Heart left ventricle (tissue), 16 donors: ENCODE data around the gene ENO1. TPM values are rescaled to one million over a fixed set of nuclear protein-coding genes. Genes with fewer than 3 reads are reported as not detected.

Experiments used
- ATAC-seq, 4 donors: fragments of 200-7000 bp; cut with Tn5 transposase; one replicate each; pipeline ENCODE4 v1.9.1; 2020 to 2022; ENCODE audit warnings: moderate library complexity in 4 of 4, mild to moderate bottlenecking in 3 of 4, moderate number of reproducible peaks in 1 of 4
- DNase-seq, 5 donors: peaks; one replicate each; pipeline ENCODE4 v3.0.0-alpha.2; 2020
- H3K27ac ChIP-seq, 12 donors: fragments of 200-600 bp; sonication (generic) in 4 of 12; one replicate each; pipeline versions ENCODE4 v1.5.0 to v1.8.0; 2016 to 2022; ENCODE audit warnings: mild to moderate bottlenecking in 2 of 12
- H3K27me3 ChIP-seq, 9 donors: fragments of 200-600 bp; sonication (generic) in 2 of 9; one replicate each; pipeline versions ENCODE4 v1.5.1 to v1.8.0; 2016 to 2022; ENCODE audit warnings: mild to moderate bottlenecking in 3 of 9
- H3K36me3 ChIP-seq, 9 donors: fragments of 200-600 bp; sonication (generic) in 2 of 9; one replicate each; pipeline versions ENCODE4 v1.5.0 to v1.8.0; 2018 to 2022; ENCODE audit warnings: mild to moderate bottlenecking in 2 of 9
- H3K4me1 ChIP-seq, 12 donors: fragments of 200-600 bp; sonication (generic) in 4 of 12; one replicate each; pipeline versions ENCODE4 v1.5.0 to v1.8.0; 2016 to 2022; ENCODE audit warnings: mild to moderate bottlenecking in 3 of 12
- H3K4me3 ChIP-seq, 12 donors: fragments of 200-600 bp; sonication (generic) in 4 of 12; one replicate each; pipeline versions ENCODE4 v1.5.0 to v1.8.0; 2017 to 2022; ENCODE audit warnings: mild to moderate bottlenecking in 9 of 12, moderate library complexity in 4 of 12
- H3K9me3 ChIP-seq, 12 donors: fragments of 200-600 bp; sonication (generic) in 4 of 12; one replicate each; pipeline versions ENCODE4 v1.5.0 to v1.8.0; 2016 to 2022; ENCODE audit warnings: mild to moderate bottlenecking in 1 of 12
- POLR2A ChIP-seq, 2 donors: fragments of 450-650 bp; IDR thresholded peaks; one replicate each; pipeline ENCODE4 v1.6.1; 2017; ENCODE audit warnings: antibody characterized with exemption in 2 of 2, mild to moderate bottlenecking in 2 of 2, moderate library complexity in 2 of 2
- WGBS, 4 donors: extraction: QIAGEN DNeasy Blood & Tissue Kit in 2 of 4; methylation state at CpG; one replicate each; pipeline versions ENCODE4 v1.1.5 to v1.1.7; 2013 to 2018; 5-methylcytosine and 5-hydroxymethylcytosine counted together
- intact Hi-C, 10 donors: fragments of 100-400 bp; cut with DNase I; formaldehyde crosslinking; loops; one replicate each; pipeline versions ENCODE4 v1.11.1 to v1.14.2; 2022
- polyA plus RNA-seq, 2 donors: library from polyadenylated mRNA; stranded (reverse); fragments of 200-250 nt; gene quantifications; one replicate each; pipeline ENCODE4 v1.2.3, GENCODE V29; 2013
- total RNA-seq, 9 donors: library from RNA; depleted of rRNA in 2 of 9; stranded (reverse); fragments of >200 nt in 2 of 9; fragmentation: NEBNext Ultra II Directional in 3 of 9; extraction: Animal tissue kit (Norgen Biotek cat#: 25700) in 3 of 9; gene quantifications; one replicate each; pipeline versions ENCODE4 v1.1.0 to v1.2.4, GENCODE V29; 2016 to 2023
- TF ChIP-seq, protein P1 (sequence below), 12 donors: fragments of 200-600 bp; sonication (generic) in 4 of 12; IDR thresholded peaks; one replicate each; pipeline versions ENCODE4 v1.5.0 to v1.8.0; 2018 to 2022; ENCODE audit warnings: antibody characterized with exemption in 12 of 12, mild to moderate bottlenecking in 5 of 12
- donor health status: ischemic (EF 13 %, LVEDD 7.1; RV severe dilation, severe dysfunction).
- donor health status: healthy with polysubstance abuse.
- donor health status: DM: no; HTN: yes; CAD: no.
- donor health status: DM: no; HTN: no; CAD: no.
- donor health status: ischemic (EF 25% LVEDD 6.9; RV normal size, moderate dysfunction).
- donor health status: ischemic (EF 25% LVEDD 5.7; RV mildly dilated, moderate dysfunction).
- donor health status: healthy.
- donor health status: DM: yes; HTN: yes; CAD: no.
- donor health status: ischemic (EF 35%, LVEDD 5.7; RV mildly dilated, moderate dysfunction).
- donor health status: nonischemic (EF 11% LVEDD 7.7; RV severe dilation, severe dysfunction).
- donor health status: DM: yes; HTN: yes; CAD: no.
- donor health status: PGD.
- donor health status: ischemic (EF 29% LVEDD 5.4; RV normal size, mild dysfunction).
- donor health status: nonischemic (EF 23%, LVEDD 6.1; RV moderate dilation, normal function).

Gene ENO1
- total and polyA plus RNA-seq, 11 donors, result 71.1 to 557 (median 174) TPM

DNA sequence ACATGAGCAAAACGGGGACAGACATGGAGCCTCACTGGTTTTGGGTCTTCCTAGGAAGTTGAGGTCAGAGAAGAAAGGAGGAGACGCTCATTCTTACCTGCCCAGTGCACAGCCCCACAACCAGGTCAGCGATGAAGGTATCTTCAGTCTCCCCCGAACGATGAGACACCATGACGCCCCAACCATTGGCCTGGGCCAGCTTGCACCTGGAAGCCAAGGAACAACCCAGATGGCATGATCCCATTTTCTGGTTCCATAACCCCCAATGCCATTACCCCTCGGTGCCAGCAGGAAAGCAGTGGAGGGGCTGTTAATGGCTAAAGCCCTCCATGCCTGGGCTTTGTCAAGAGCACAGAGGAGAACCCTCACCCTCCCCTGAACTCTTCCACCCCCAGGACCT lies 15.3 kb downstream of the ENO1 start:
- DNase-seq (no peak), ATAC-seq (no peak)
- no peak overlapping the region for H3K27ac ChIP-seq
- H3K27me3 ChIP-seq, result no peaks in the 10 kb centered on the region
- H3K4me1 ChIP-seq, result peaks cover 0 to 22% (median 12%) of the 10 kb centered on the region in 12 donors
- TF ChIP-seq POLR2A (IDR thresholded peaks at IDR 0.05), result no peak
- TF ChIP-seq, protein P1, sequence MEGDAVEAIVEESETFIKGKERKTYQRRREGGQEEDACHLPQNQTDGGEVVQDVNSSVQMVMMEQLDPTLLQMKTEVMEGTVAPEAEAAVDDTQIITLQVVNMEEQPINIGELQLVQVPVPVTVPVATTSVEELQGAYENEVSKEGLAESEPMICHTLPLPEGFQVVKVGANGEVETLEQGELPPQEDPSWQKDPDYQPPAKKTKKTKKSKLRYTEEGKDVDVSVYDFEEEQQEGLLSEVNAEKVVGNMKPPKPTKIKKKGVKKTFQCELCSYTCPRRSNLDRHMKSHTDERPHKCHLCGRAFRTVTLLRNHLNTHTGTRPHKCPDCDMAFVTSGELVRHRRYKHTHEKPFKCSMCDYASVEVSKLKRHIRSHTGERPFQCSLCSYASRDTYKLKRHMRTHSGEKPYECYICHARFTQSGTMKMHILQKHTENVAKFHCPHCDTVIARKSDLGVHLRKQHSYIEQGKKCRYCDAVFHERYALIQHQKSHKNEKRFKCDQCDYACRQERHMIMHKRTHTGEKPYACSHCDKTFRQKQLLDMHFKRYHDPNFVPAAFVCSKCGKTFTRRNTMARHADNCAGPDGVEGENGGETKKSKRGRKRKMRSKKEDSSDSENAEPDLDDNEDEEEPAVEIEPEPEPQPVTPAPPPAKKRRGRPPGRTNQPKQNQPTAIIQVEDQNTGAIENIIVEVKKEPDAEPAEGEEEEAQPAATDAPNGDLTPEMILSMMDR (IDR thresholded peaks at IDR 0.05), result no peak
- intact Hi-C loops, result loop anchor here in 1 of 10 donors (5.0 kb wide), 1 partner anchor 124 kb away; no protein-coding TSS in a partner anchor
- peaks cover 19 to 100% (median 89%) of the 10 kb centered on the region in 9 donors for H3K36me3 ChIP-seq
- 91 to 93% (median 92%) methylated on average over 7 of the region's 7 CpGs for WGBS, 4 donors
- no peaks in the 10 kb centered on the region for H3K9me3 ChIP-seq
- no peak overlapping the region for H3K4me3 ChIP-seq

- intact Hi-C loops, result loop anchor here in 1 of 10 donors (5.0 kb wide), 1 partner anchor 125 kb away; no protein-coding TSS in a partner anchor
- Histone ChIP-seq H3K4me3 (no peak overlapping the region), H3K9me3 (no peaks in the 10 kb centered on the region), H3K27ac (no peak overlapping the region), H3K4me1 (peaks cover 0 to 28% (median 18%) of the 10 kb centered on the region in 12 donors), H3K27me3 (no peaks in the 10 kb centered on the region), H3K36me3 (peaks cover 18 to 99% (median 84%) of the 10 kb centered on the region in 9 donors)
- TF ChIP-seq, protein P1 (IDR thresholded peaks at IDR 0.05), result peak in 11 of 12 donors; percentile 14 to 59 (median 44)
- no peak for TF ChIP-seq POLR2A (IDR thresholded peaks at IDR 0.05)
- 76 to 88% (median 85%) methylated on average over 2 to 4 of the region's 4 CpGs for WGBS, 4 donors
- ATAC-seq (peak in 2 of 4 donors; percentile 4 to 14), DNase-seq (no peak)
These were observed 16.0 kb downstream of the ENO1 start for GRCh38 chr1:8862528-8862927.

DNA sequence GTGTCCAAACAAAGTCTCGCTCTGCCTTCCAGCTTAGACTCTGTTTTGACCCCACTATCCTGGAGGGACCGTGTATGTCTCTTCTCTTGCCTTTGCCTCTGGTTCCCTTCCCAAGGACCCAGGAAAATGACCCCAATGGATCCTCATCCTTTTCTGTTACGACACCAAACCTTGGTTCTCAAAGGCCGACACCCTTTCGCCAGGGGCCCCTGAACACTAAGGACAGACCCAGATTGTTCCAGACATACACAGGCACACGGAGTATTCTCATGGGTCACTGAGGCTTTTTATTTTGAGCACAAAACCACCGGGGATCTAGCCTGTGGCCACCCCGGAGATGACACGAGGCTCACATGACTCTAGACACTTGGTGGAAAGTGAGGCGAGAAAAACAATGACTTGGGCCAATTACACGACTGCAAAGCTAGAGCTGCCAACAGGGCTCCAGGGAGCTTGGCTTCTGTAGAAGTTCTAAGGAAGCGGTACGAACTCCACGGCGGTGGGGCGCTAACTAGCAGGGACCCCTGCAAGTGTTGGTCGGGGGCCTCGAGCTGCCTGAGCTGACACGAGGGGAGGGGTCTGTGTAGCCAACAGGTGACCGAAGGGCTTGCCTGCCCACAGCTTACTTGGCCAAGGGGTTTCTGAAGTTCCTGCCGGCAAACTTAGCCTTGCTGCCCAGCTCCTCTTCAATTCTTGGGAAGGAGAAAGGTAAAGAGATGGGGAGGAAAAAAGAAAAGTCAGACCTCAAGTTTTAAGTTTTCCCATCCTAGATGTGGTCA lies 17.6 kb downstream of the ENO1 start:
- DNase-seq (no peak), ATAC-seq (no peak)
- intact Hi-C loops, result loop anchor here in 1 of 10 donors (5.0 kb wide), 1 partner anchor 126 kb away; no protein-coding TSS in a partner anchor
- Histone ChIP-seq H3K27ac (no peak overlapping the region), H3K4me1 (peaks cover 0 to 35% (median 22%) of the 10 kb centered on the region in 12 donors), H3K9me3 (no peaks in the 10 kb centered on the region), H3K27me3 (no peaks in the 10 kb centered on the region), H3K36me3 (peaks cover 15 to 94% (median 76%) of the 10 kb centered on the region in 9 donors), H3K4me3 (no peak overlapping the region)
- WGBS, 4 donors, result 80 to 84% (median 82%) methylated on average over 21 of the region's 21 CpGs
- TF ChIP-seq, protein P1 (IDR thresholded peaks at IDR 0.05), result no peak
- no peak for TF ChIP-seq POLR2A (IDR thresholded peaks at IDR 0.05)
